RWPE1 (cell line): Measurements from ENCODE around the gene PNPLA8.
A peak's percentile ranks its signal among the peaks of the same experiment; 100 is the strongest.

Source experiments
- CTCF ChIA-PET: fragments of 350-600 bp; sonication (Branson Sonifier 250); formaldehyde crosslinking; extraction: SDS; loops from one replicate; lab custom pipeline; 2021; lab: Yijun Ruan, JAX
- POLR2A ChIA-PET: fragments of 400-600 bp; formaldehyde crosslinking; extraction: SDS; loops from one replicate; lab custom pipeline; 2020; ENCODE audit warnings: antibody characterized with exemption; ENCODE audit not compliant: low non-redundant PET; lab: Yijun Ruan, JAX
- DNase-seq: peaks from one replicate; pipeline ENCODE4 v3.0.0; 2012; ENCODE audit warnings: low spot score
- H3K27ac ChIP-seq: fragments of 450-650 bp; 2 replicates; pipeline ENCODE4 v1.5.1; 2017
- CTCF ChIP-seq: fragments of 450-650 bp; conservative IDR thresholded peaks from 2 replicates; pipeline ENCODE4 v1.5.1; 2017; ENCODE audit warnings: low read depth, mild to moderate bottlenecking

The PNPLA8 gene

GRCh38 chr7:108455998-108456677 lies 69.8 kb downstream of the PNPLA8 start, which contains the start of gene NRCAM:
Gene NRCAM, minus strand, starts transcription at chr7:108456436. Its CDS starts 216,372 bp downstream, at chr7:108240064.
- DNase-seq: peak; percentile 12
- TF ChIP-seq CTCF: no peak
- ChIA-PET POLR2A (no interaction called here), CTCF (interaction anchor here (1.1 kb wide), 1 partner anchor 21 kb away, joined by 3 read pairs; no protein-coding TSS in a partner anchor)
- no peak within 1 kb of the TSS for H3K27ac ChIP-seq

GRCh38 chr7:108455551-108455997 lies 70.4 kb downstream of the PNPLA8 start:
- DNase-seq: peak; percentile 3
- CTCF ChIA-PET: no interaction called here
- H3K27ac ChIP-seq: no peak overlapping the region
- POLR2A ChIA-PET: no interaction called here
- TF ChIP-seq CTCF: no peak

- ChIA-PET CTCF (interaction anchor here (0.5 to 0.6 kb wide), 2 partner anchors 309 to 1067 kb away, joined by 3 to 4 read pairs; no protein-coding TSS in a partner anchor), POLR2A (no interaction called here)
- H3K27ac ChIP-seq: no peak overlapping the region
- DNase-seq: peak; percentile 17
- TF ChIP-seq CTCF: no peak
Measured at GRCh38 chr7:108454674-108455550, 71.0 kb downstream of the PNPLA8 start.

- POLR2A ChIA-PET: no interaction called here
- CTCF ChIA-PET: interaction anchor here (0.6 kb wide), 1 partner anchor 308 kb away, joined by 3 read pairs; no protein-coding TSS in a partner anchor
- no peak for DNase-seq
- H3K27ac ChIP-seq: no peak overlapping the region
- TF ChIP-seq CTCF: no peak
Measured at GRCh38 chr7:108454317-108454673, 71.6 kb downstream of the PNPLA8 start.

GRCh38 chr7:108453320-108453719 lies 72.6 kb downstream of the PNPLA8 start:
- no peak for DNase-seq
- H3K27ac ChIP-seq: no peak overlapping the region
- ChIA-PET POLR2A (no interaction called here), CTCF (interaction anchor here (0.7 kb wide), 1 partner anchor 91 kb away, joined by 3 read pairs; no protein-coding TSS in a partner anchor)
- TF ChIP-seq CTCF: no peak

- TF ChIP-seq CTCF: peak; percentile 52
- ChIA-PET POLR2A (no interaction called here), CTCF (interaction anchor here (0.6 to 0.8 kb wide), 5 partner anchors 12 to 387 kb away, joined by 3 to 6 read pairs (median 3); no protein-coding TSS in a partner anchor)
- no peak overlapping the region for H3K27ac ChIP-seq
- peak; percentile 37 for DNase-seq
Measured at GRCh38 chr7:108452707-108453106, 73.2 kb downstream of the PNPLA8 start.
